ENCODE data around the gene TACC2.
"Not testable (repeated sequence)": the region's sequence is repeated elsewhere in the genome, so short reads cannot be mapped to it uniquely, and the experiment has no call there.

Gene TACC2

DNA sequence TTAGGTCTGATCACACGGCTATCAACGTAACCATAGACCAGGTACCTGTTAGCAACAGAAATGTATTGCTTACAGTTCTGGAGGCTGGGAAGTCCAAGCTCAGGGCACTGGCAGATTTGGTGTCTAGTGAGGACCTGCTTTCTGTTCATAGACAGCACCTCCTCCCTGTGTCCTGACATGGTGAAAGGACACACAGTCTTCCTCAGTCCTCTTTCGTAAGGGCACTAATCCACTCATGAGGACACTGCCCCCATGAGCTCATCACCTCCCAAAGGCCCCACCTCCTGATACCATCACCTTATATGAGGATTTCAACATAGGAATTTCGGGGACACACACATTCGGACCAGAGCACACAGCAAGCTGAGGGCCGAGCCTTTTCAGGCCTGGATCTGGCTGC is 210.7 kb downstream of the TACC2 start:
- DNase-seq = no peak

- no peak for DNase-seq
Observed at GRCh38 chr10:122201401-122201800, 212.4 kb downstream of the TACC2 start.

DNA sequence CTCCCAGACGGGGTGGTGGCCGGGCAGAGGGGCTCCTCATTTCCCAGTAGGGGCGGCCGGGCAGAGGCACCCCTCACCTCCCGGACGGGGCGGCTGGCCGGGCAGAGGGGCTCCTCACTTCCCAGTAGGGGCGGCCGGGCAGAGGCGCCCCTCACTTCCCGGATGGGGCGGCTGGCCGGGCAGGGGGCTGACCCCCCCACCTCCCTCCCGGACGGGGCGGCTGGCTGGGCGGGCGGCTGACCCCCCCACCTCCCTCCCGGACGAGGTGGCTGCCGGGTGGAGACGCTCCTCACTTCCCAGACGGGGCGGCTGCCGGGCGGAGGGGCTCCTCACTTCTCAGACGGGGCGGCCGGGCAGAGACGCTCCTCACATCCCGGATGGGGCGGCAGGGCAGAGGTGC is 214.2 kb downstream of the TACC2 start:
- DNase-seq = not testable (repeated sequence)

- DNase-seq = no peak
Observed at GRCh38 chr10:122204691-122205489, 215.9 kb downstream of the TACC2 start.

- no peak for DNase-seq
Observed at GRCh38 chr10:122206471-122207065, 217.6 kb downstream of the TACC2 start.

- DNase-seq = no peak
Observed at GRCh38 chr10:122207163-122207562, 218.2 kb downstream of the TACC2 start.

GRCh38 chr10:122207596-122207995 is 218.6 kb downstream of the TACC2 start:
- DNase-seq = no peak

DNA sequence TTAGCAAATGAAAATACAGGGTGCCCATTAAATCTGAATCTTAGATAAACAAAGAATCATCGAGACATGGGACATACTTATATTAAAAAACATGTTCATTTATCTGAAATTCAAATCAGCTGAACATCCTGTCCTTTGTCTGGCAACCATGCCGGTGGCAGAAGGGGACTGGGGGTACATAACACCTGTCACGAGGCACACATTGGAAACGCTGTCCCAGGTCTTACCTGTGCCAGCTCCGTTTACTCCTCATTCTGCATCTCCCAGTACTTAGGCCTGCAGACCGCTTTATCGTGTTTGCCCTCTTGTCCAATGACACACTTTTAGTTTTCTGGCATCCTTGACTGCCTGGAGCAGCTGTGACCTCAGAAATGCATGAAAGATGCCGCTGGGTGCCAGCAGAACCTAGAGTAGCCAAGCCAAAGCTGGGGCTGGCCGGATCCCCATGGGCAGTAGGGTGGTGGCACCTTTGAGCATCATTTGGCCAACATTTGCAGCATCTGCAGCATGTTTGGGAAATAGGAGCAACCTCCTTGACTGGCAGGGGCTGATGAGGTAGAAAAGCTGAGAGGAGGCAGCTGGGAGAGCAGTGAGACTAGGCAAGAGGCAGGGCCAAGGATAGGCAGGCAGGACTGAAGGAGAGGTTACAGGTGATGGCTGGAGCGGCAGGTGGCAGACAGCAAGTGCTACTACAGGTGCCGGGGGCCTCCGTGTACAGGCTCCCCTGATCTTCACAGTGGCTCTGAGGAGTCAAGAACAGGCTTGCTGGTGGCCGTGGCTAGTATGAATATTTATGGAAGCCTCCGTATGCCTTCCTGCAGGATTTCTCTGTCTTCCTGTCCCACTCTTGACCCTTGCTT is 219.8 kb downstream of the TACC2 start:
- no peak for DNase-seq

GRCh38 chr10:122210481-122211265 is 221.7 kb downstream of the TACC2 start:
- no peak for DNase-seq

DNA sequence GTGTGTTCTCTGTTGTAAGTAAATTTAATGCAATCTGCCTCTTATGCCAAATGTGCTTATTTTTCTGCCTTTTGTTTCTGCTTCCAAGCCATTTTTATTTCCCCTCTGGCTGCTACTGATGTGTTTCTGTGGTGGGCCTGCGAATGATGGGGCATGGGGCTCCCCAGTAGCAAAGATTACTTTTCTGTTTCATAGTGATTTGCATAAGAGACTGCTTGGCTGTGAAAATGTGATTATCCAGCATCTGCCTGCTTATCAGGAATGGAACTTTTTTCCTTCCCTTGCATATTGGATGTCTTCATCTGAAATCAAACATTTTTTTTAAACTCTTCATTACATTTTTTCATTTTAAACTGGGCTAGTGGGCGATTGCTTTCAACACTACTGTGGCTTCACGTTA is 224.4 kb downstream of the TACC2 start:
- DNase-seq = no peak

DNA sequence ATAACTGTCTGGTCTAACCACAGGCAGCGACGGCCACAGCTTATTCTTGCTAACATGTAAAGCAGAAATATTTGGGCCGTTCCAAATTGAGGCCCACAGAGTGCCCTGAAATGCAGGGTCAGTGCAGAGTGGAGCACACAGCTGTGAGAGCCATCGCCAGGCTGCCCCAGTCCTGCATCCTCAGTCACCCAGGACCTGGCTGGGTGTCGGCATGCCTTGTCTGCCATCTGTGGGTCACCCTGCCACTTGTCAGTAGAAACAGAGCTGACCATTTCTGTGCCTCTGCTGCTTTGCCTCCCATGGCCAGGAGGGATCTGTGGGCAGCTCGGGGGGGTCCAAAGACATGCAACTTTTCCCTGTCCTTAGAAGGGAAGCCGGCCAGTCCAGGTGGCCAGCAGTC is 224.8 kb downstream of the TACC2 start:
- DNase-seq = no peak

DNA sequence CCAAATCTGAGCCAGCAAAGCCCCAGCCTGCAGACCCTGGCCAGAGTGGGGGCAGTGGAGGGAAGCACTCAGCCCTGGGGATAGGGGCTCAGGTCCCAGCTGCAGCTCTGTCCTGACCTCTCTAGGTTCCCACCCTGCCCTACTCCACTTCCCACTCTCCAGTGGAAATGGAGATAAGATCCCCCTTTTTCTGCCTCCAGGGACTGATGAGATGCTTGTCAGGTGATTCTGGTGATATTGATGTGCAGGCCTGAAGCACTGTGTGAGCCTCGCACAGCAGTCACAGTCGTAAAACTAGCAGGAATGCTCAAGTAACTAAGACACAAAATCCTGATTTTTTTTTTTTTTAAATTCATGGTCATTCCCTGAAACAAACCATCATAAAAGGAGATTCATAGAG is 227.1 kb downstream of the TACC2 start:
- DNase-seq = no peak

DNA sequence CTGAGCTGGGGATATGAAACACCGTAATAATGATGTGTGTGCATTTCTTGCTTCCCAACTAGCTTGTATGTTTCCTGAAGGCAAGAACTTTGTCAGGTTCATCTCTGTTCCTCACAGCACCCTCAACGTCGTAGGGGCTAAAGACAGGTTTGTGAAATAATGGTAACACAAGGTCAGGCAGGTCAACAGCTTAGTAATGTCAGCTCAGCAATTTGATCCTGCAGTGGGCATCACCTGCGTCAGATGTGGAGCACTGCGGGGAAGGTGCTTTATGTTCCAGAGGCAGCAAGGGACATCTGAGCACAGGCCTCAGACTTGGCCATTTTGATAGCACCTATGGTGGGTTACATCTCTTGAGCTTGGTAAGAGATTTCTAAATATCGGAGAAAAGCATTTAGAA is 230.4 kb downstream of the TACC2 start:
- DNase-seq = no peak

DNA sequence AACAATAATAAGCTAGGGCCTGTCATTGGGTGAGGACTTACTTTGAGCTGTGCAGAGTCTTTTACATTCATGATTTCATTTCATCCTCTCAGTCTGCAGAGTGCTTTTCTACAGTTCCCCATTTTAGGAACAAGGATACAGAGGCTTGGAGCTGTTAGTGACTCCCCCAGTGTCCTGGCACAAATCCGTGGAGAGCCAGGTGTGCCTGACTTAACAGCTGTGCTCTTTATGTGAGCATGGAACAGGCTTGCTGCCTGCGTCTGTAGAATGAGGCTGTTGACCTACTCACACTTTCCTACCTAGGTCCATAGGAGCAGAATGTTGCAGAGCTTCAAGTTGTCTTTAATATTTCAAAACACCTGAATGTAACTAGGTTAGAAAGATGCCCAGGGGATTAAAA is 231.8 kb downstream of the TACC2 start:
- DNase-seq = no peak

GRCh38 chr10:122221958-122222357 is 233.0 kb downstream of the TACC2 start:
- DNase-seq = no peak

DNA sequence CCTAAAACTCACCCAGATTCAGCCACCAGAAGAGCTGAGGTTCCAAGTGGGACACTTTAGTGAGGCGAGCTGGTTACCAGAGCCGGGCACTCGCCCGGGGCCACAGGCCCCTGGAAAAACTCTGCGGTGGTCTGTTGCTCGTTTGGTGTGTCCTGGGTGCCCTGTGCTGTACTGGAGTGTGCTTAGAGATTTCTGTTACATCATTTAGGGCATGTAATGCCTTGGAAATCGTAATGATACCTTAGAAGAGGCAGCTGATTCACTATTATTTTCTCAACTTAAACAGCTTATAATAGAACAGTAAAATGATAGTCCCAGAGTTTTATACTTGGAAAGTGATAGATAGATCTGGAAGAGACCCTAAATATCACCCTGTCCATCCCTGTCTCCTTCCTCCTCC is 233.7 kb downstream of the TACC2 start:
- DNase-seq = no peak

DNA sequence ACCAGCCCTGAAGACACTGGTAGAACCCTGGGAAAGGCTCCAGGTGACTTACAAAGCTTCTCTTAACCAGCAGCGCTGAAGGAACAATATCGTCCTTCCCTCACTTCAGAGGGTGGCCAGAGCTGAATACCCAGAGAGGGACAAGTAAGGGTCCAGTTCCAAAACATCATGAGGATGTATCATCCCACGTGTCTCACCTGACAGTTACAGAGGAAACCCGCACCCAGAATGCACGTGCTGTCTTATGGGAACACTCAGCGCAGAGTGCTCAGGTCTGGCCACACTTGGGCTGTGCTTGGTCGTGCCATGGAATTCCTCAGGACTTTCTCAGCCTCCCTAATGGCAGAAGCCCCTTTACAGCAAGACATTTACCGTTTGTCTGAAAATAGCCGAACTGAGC is 235.2 kb downstream of the TACC2 start:
- DNase-seq = no peak

GRCh38 chr10:122225330-122225729 is 236.4 kb downstream of the TACC2 start:
- no peak for DNase-seq

- no peak for DNase-seq
Observed at GRCh38 chr10:122227754-122228153, 238.8 kb downstream of the TACC2 start.

DNA sequence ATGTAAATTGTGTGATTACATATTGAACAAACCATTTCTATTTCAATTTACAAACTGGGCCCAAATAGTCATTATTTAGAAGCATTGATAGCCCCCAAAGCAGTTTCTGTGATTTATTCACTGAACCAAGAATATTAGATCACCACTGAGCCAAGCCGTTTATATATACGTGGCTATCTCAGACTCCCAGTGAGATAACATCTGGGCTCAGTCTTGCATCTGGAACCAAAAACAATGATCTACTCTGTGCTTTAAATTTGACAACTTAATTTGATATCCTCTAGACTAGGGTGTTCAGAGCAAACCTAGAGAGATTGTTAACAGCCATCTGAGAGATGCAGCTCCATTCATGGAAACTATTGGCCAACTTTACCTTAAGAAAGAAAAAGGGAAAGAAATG is 240.7 kb downstream of the TACC2 start:
- DNase-seq = no peak

GRCh38 chr10:122230222-122230621 is 241.3 kb downstream of the TACC2 start:
- DNase-seq = no peak

GRCh38 chr10:122232769-122233168 is 243.8 kb downstream of the TACC2 start:
- DNase-seq = no peak

DNA sequence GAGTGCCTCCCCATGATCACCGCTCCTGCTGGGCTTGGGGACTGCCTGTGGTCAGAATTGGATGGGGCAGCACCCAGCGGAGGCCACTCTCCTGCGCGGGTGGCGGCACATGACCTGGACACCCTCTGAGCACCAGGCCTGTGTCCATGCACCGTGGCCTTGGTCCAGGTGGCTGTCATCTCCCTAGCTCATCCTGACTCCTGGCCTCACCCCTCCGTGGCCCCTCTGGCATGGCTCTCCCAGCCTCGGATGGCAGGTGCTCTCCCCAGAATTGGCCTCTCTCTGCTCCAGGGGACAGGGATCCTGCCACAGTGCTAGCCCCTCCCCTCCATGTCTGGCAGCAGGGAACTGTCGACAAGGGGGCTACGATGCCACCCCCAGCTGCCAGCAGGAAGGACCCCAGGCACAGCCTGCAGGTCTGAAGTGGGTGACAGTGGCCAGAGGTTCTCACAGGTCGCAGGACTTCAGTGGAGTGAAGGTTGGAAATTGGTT is 244.9 kb downstream of the TACC2 start:
- no peak for DNase-seq

Data from activated CD4-positive, CD25-positive, alpha-beta regulatory T cell treated with anti-CD3 and anti-CD28 coated beads, Interleukin-2, amount 50 U/mL, for 72 hours (primary cell).